ENCODE data around the gene SEC22A. TPM values are rescaled to one million over a fixed set of nuclear protein-coding genes. Genes with fewer than 3 reads are reported as not detected.

SEC22A gene
- total and polyA plus RNA-seq, 4 experiments from 2014 or later: 19.4 to 26.5 (median 22.5) TPM

GRCh38 chr3:123305192-123305591, 103.4 kb downstream of the SEC22A start:
- Mint-ChIP-seq H3K4me1 (peaks cover 0 to 2% (median 0%) of the 10 kb centered on the region in 4 donors), H3K36me3 (no peaks in the 10 kb centered on the region)

DNA sequence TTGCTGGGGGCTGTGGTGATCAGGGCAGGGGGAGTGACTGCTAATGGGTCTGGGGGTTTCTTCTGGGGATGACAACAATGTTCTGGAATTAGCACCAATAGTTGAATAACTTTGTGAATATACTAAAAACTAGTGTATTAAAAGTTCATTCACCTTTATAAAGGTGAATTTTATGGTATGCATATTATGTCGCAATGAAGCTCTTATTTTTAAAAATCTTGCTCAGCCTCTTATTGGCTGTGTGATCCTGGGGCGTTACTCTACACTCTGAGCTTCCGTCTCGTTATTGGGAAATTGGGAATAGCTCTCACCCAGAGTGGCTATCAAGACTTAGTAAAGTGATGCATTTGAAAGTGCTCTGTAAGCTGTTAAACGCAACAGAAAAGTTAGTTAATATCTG, 105.3 kb downstream of the SEC22A start:
- Histone ChIP-seq H3K27ac (ENCODE audit: low read depth, low read length) (no peak overlapping the region), H3K4me1 (ENCODE audit: insufficient read depth, low read length) (no peaks in the 10 kb centered on the region), H3K9me3 (ENCODE audit: control insufficient read depth in 1 of 2, low read length in 2 of 2) (no peaks in the 10 kb centered on the region), H3K4me3 (ENCODE audit: low read length in 2 of 2) (no peak overlapping the region), H3K27me3 (ENCODE audit: insufficient read depth, low read length) (no peaks in the 10 kb centered on the region), H3K36me3 (ENCODE audit: insufficient read depth, low read length) (no peaks in the 10 kb centered on the region)
- Mint-ChIP-seq H3K27me3 (peaks cover 4 to 13% of the 10 kb centered on the region in 2 donors), H3K36me3 (no peaks in the 10 kb centered on the region), H3K4me3 (no peak overlapping the region), H3K27ac (no peak overlapping the region), H3K9me3 (no peaks in the 10 kb centered on the region), H3K4me1 (peaks cover 0 to 2% (median 0%) of the 10 kb centered on the region in 4 donors)
- DNase-seq: no peak
- POLR2A ChIA-PET (ENCODE audit: partially characterized antibody): no interaction called here
- intact Hi-C loops (cut with micrococcal nuclease): no loop called here
- CTCF ChIA-PET (ENCODE audit: partially characterized antibody): interaction anchor here (1.2 kb wide), 1 partner anchor 19 kb away, joined by 5 read pairs; no protein-coding TSS in a partner anchor

More at GRCh38 chr3:123305192-123305591, 103.4 kb downstream of the SEC22A start:
- CTCF ChIA-PET (ENCODE audit: partially characterized antibody): interaction anchor here (1.3 kb wide), 1 partner anchor 26 kb away, joined by 4 read pairs; no protein-coding TSS in a partner anchor
- Histone ChIP-seq H3K27ac (ENCODE audit: low read depth, low read length) (no peak overlapping the region), H3K36me3 (ENCODE audit: insufficient read depth, low read length) (no peaks in the 10 kb centered on the region), H3K4me3 (ENCODE audit: low read length in 2 of 2) (no peak overlapping the region), H3K4me1 (ENCODE audit: insufficient read depth, low read length) (no peaks in the 10 kb centered on the region), H3K27me3 (ENCODE audit: insufficient read depth, low read length) (no peaks in the 10 kb centered on the region), H3K9me3 (ENCODE audit: control insufficient read depth in 1 of 2, low read length in 2 of 2) (no peaks in the 10 kb centered on the region)
- intact Hi-C loops (cut with micrococcal nuclease): no loop called here
- Mint-ChIP-seq H3K27me3 (peaks cover 4 to 13% of the 10 kb centered on the region in 2 donors), H3K27ac (no peak overlapping the region), H3K4me3 (no peak overlapping the region), H3K9me3 (no peaks in the 10 kb centered on the region)
- POLR2A ChIA-PET (ENCODE audit: partially characterized antibody): no interaction called here
- no peak for DNase-seq

GRCh38 chr3:123310186-123310585, 108.4 kb downstream of the SEC22A start:
- POLR2A ChIA-PET (ENCODE audit: partially characterized antibody): no interaction called here
- Mint-ChIP-seq H3K27ac (peak overlapping the region in 1 of 7 donors; percentile 23), H3K9me3 (no peaks in the 10 kb centered on the region), H3K4me3 (no peak overlapping the region), H3K36me3 (no peaks in the 10 kb centered on the region), H3K27me3 (peaks cover 5 to 9% of the 10 kb centered on the region in 2 donors), H3K4me1 (peaks cover 0 to 4% (median under 1%) of the 10 kb centered on the region in 4 donors)
- H3K27ac ChIP-seq (ENCODE audit: low read depth, low read length): no peak overlapping the region
- no peaks in the 10 kb centered on the region for H3K36me3 ChIP-seq (ENCODE audit: insufficient read depth, low read length)
- no peaks in the 10 kb centered on the region for H3K9me3 ChIP-seq (ENCODE audit: control insufficient read depth in 1 of 2, low read length in 2 of 2)
- DNase-seq: no peak
- H3K27me3 ChIP-seq (ENCODE audit: insufficient read depth, low read length): no peaks in the 10 kb centered on the region
- intact Hi-C loops (cut with micrococcal nuclease): no loop called here
- H3K4me1 ChIP-seq (ENCODE audit: insufficient read depth, low read length): no peaks in the 10 kb centered on the region
- H3K4me3 ChIP-seq (ENCODE audit: low read length in 2 of 2): no peak overlapping the region
- CTCF ChIA-PET (ENCODE audit: partially characterized antibody): no interaction called here

DNA sequence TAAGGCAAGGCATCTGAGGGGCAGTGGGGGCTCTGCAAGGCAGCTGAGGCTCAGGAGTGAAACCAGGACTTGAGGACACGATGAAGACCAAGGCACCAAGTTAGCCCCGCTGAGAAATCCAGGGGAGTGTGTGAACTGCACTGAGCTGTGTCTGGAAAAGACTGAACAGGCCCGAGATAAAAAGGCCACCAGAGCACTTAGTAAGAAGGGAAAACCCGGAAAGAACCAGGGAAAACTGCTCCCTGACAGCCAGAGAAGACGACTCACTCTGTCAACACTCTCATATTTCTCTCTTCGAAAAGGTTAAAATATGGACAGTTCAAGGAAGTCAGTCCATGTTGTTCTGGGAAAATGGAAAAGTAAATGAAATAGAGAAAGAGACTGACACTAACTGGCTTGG, 109.0 kb downstream of the SEC22A start:
- H3K9me3 Mint-ChIP-seq: no peaks in the 10 kb centered on the region
- Histone ChIP-seq H3K27ac (ENCODE audit: low read depth, low read length) (no peak overlapping the region), H3K4me1 (ENCODE audit: insufficient read depth, low read length) (no peaks in the 10 kb centered on the region), H3K36me3 (ENCODE audit: insufficient read depth, low read length) (no peaks in the 10 kb centered on the region), H3K9me3 (ENCODE audit: control insufficient read depth in 1 of 2, low read length in 2 of 2) (no peaks in the 10 kb centered on the region), H3K27me3 (ENCODE audit: insufficient read depth, low read length) (no peaks in the 10 kb centered on the region), H3K4me3 (ENCODE audit: low read length in 2 of 2) (no peak overlapping the region)
- H3K4me1 Mint-ChIP-seq: peaks cover 0 to 4% (median under 1%) of the 10 kb centered on the region in 4 donors
- intact Hi-C loops (cut with micrococcal nuclease): no loop called here
- H3K27ac Mint-ChIP-seq: no peak overlapping the region
- no peak for DNase-seq
- ChIA-PET POLR2A (ENCODE audit: partially characterized antibody) (no interaction called here), CTCF (ENCODE audit: partially characterized antibody) (no interaction called here)
- peaks cover 7 to 8% of the 10 kb centered on the region in 2 donors for H3K27me3 Mint-ChIP-seq
- no peak overlapping the region for H3K4me3 Mint-ChIP-seq
- no peaks in the 10 kb centered on the region for H3K36me3 Mint-ChIP-seq

- Mint-ChIP-seq H3K27ac (no peak overlapping the region), H3K9me3 (no peaks in the 10 kb centered on the region), H3K36me3 (no peaks in the 10 kb centered on the region), H3K4me3 (no peak overlapping the region), H3K27me3 (peaks cover 8% of the 10 kb centered on the region in 2 donors), H3K4me1 (peaks cover 0 to 4% (median under 1%) of the 10 kb centered on the region in 4 donors)
- Histone ChIP-seq H3K4me1 (ENCODE audit: insufficient read depth, low read length) (no peaks in the 10 kb centered on the region), H3K9me3 (ENCODE audit: control insufficient read depth in 1 of 2, low read length in 2 of 2) (no peaks in the 10 kb centered on the region), H3K36me3 (ENCODE audit: insufficient read depth, low read length) (no peaks in the 10 kb centered on the region), H3K27ac (ENCODE audit: low read depth, low read length) (no peak overlapping the region), H3K4me3 (ENCODE audit: low read length in 2 of 2) (no peak overlapping the region), H3K27me3 (ENCODE audit: insufficient read depth, low read length) (no peaks in the 10 kb centered on the region)
- DNase-seq: no peak
- ChIA-PET CTCF (ENCODE audit: partially characterized antibody) (no interaction called here), POLR2A (ENCODE audit: partially characterized antibody) (no interaction called here)
- intact Hi-C loops (cut with micrococcal nuclease): no loop called here
Observed at GRCh38 chr3:123311201-123311600, 109.5 kb downstream of the SEC22A start.

DNA sequence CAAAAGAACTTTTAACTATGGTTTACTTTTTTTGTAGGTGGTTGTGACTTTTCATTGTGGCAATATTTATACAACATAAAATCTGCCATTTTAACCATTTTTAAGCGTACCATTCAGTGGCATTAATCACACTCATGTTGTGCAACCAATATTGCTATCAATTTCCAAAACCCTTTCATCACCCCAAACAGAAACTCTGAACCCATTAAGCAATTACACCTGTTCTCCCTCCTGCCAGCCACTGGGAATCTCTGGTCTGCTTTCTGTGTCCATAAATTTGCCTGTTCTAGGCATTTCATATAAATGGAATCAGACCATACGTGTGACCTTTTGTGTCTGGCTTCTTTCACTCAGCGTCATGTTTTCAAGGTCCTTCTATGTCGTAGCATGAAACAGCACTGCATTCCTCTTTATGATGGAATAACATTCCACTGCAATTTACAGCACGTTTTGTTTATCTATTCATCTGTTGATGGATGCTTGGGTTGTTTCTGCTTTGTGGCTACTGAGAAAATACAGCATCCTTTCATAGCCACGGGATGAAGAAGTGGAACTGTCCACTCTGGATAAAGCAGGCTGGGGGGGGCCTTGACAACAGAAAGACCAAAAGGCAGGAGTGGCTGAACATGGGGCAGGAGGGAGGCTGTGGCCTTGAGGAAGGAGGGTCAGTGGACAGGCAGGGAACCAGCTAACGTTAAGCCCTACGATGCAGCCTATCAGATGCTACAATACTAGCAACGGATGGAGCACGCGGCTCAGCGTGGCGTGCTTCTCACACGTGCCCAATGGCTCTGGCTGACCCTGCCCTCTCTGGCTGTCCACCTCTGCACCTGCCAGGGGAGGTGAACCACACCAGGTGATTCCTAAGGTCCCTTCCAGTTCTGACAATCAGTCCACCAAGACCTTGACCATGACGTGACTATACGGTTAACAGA, 110.9 kb downstream of the SEC22A start:
- no peaks in the 10 kb centered on the region for H3K36me3 Mint-ChIP-seq
- H3K27me3 ChIP-seq (ENCODE audit: insufficient read depth, low read length): no peaks in the 10 kb centered on the region
- no peak overlapping the region for H3K4me3 Mint-ChIP-seq
- H3K4me3 ChIP-seq (ENCODE audit: low read length in 2 of 2): no peak overlapping the region
- H3K4me1 ChIP-seq (ENCODE audit: insufficient read depth, low read length): no peaks in the 10 kb centered on the region
- H3K36me3 ChIP-seq (ENCODE audit: insufficient read depth, low read length): no peaks in the 10 kb centered on the region
- H3K9me3 Mint-ChIP-seq: peaks cover 0 to 3% (median 0%) of the 10 kb centered on the region in 8 donors
- CTCF ChIA-PET (ENCODE audit: partially characterized antibody): no interaction called here
- no peak for DNase-seq
- intact Hi-C loops (cut with micrococcal nuclease): no loop called here
- no peak overlapping the region for H3K27ac Mint-ChIP-seq
- H3K27ac ChIP-seq (ENCODE audit: low read depth, low read length): no peak overlapping the region
- peaks cover 8 to 9% of the 10 kb centered on the region in 2 donors for H3K27me3 Mint-ChIP-seq
- H3K9me3 ChIP-seq (ENCODE audit: control insufficient read depth in 1 of 2, low read length in 2 of 2): no peaks in the 10 kb centered on the region
- POLR2A ChIA-PET (ENCODE audit: partially characterized antibody): no interaction called here
- H3K4me1 Mint-ChIP-seq: peaks cover 0 to 4% (median under 1%) of the 10 kb centered on the region in 4 donors

DNA sequence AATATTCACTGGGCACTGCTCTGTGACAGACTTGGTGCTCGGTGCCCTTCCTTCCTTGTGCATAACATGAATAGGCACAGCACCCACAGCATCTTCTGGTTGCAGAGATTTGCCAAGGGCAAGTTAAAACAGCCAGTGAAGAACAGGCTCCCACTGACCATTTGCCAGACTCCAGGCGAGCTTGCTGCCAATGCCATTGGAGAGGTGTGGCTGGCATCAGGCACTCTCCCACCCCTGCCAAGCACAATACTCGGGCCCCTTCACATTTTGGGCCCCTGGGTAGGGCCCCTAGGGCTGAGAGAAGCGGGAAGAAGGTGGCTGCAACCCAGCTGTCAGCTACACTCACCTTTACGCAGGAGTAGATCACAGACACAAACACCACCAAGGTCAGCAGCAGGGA, 112.1 kb downstream of the SEC22A start:
- ChIA-PET CTCF (ENCODE audit: partially characterized antibody) (interaction anchor here (1.8 kb wide), 1 partner anchor 18 kb away, joined by 7 read pairs; no protein-coding TSS in a partner anchor), POLR2A (ENCODE audit: partially characterized antibody) (no interaction called here)

More for the DNA sequence above, 112.1 kb downstream of the SEC22A start:
- H3K4me3 Mint-ChIP-seq: peak overlapping the region in 2 of 8 donors; percentile 50 to 53
- H3K27me3 ChIP-seq (ENCODE audit: insufficient read depth, low read length): no peaks in the 10 kb centered on the region
- DNase-seq: no peak
- H3K27ac Mint-ChIP-seq: no peak overlapping the region
- H3K4me3 ChIP-seq (ENCODE audit: low read length in 2 of 2): no peak overlapping the region
- no peaks in the 10 kb centered on the region for H3K36me3 ChIP-seq (ENCODE audit: insufficient read depth, low read length)
- peaks cover 0 to 3% (median 0%) of the 10 kb centered on the region in 8 donors for H3K9me3 Mint-ChIP-seq
- H3K9me3 ChIP-seq (ENCODE audit: control insufficient read depth in 1 of 2, low read length in 2 of 2): no peaks in the 10 kb centered on the region
- no peaks in the 10 kb centered on the region for H3K4me1 ChIP-seq (ENCODE audit: insufficient read depth, low read length)
- no peak overlapping the region for H3K27ac ChIP-seq (ENCODE audit: low read depth, low read length)
- peaks cover 7 to 13% of the 10 kb centered on the region in 2 donors for H3K27me3 Mint-ChIP-seq
- intact Hi-C loops (cut with micrococcal nuclease): no loop called here
- peaks cover 0 to 4% (median under 1%) of the 10 kb centered on the region in 4 donors for H3K4me1 Mint-ChIP-seq
- no peaks in the 10 kb centered on the region for H3K36me3 Mint-ChIP-seq

Measured in CD4-positive, alpha-beta memory T cell (primary cell).